Upper lobe of right lung (tissue), 1 donor: Measurements from ENCODE around the gene GBP4. TPM values are rescaled to one million over a fixed set of nuclear protein-coding genes. Genes with fewer than 3 reads are reported as not detected.

Experiments
- ATAC-seq: fragments of 200-7000 bp; cut with Tn5 transposase; one replicate; pipeline ENCODE4 v1.9.1; 2020; ENCODE audit warnings: mild to moderate bottlenecking, moderate library complexity
- DNase-seq: peaks from one replicate; pipeline ENCODE4 v3.0.0-alpha.2; 2020
- H3K27ac ChIP-seq: fragments of 200-600 bp; one replicate; pipeline ENCODE4 v1.8.0; 2022
- H3K27me3 ChIP-seq: fragments of 200-600 bp; one replicate; pipeline ENCODE4 v1.8.0; 2022; ENCODE audit warnings: mild to moderate bottlenecking
- H3K36me3 ChIP-seq: fragments of 200-600 bp; one replicate; pipeline ENCODE4 v1.8.0; 2022
- H3K4me1 ChIP-seq: fragments of 200-600 bp; one replicate; pipeline ENCODE4 v1.8.0; 2022
- H3K4me3 ChIP-seq: fragments of 200-600 bp; one replicate; pipeline ENCODE4 v1.8.0; 2022; ENCODE audit warnings: mild to moderate bottlenecking
- H3K9me3 ChIP-seq: fragments of 200-600 bp; one replicate; pipeline ENCODE4 v1.8.0; 2022
- CTCF ChIP-seq: fragments of 200-600 bp; IDR thresholded peaks from one replicate; pipeline ENCODE4 v1.8.0; 2022; ENCODE audit warnings: antibody characterized with exemption
- intact Hi-C: fragments of 100-400 bp; cut with DNase I; formaldehyde crosslinking; loops from one replicate; pipeline ENCODE4 v1.11.0; 2022
- total RNA-seq: library from RNA; stranded (reverse); fragmentation: NEBNext Ultra II Directional; extraction: Animal tissue kit (Norgen Biotek cat#: 25700); gene quantifications from one replicate; pipeline ENCODE4 v1.2.1, GENCODE V29; 2021
- donor health status: DM: no; HTN: yes; CAD: no; lungs with severe emphysema.

GBP4 gene
- total RNA-seq, 1 donor from 2014 or later, result 32.9 TPM

- H3K36me3 ChIP-seq, result no peaks in the 10 kb centered on the region
- no peaks in the 10 kb centered on the region for H3K9me3 ChIP-seq
- H3K27ac ChIP-seq, result no peak overlapping the region
- no peaks in the 10 kb centered on the region for H3K4me1 ChIP-seq
- intact Hi-C loops, result no loop called here
- DNase-seq (no peak), ATAC-seq (no peak)
- no peak for TF ChIP-seq CTCF
- no peaks in the 10 kb centered on the region for H3K27me3 ChIP-seq
- no peak overlapping the region for H3K4me3 ChIP-seq
These were observed 21.8 kb downstream of the GBP4 start for GRCh38 chr1:89176971-89177370.

- no peaks in the 10 kb centered on the region for H3K4me1 ChIP-seq
- no peak within 1 kb of the TSS for H3K27ac ChIP-seq
- H3K36me3 ChIP-seq, result no peaks in the 10 kb centered on the region
- no peaks in the 10 kb centered on the region for H3K9me3 ChIP-seq
- no peak for TF ChIP-seq CTCF
- DNase-seq, result no peak
- ATAC-seq, result no peak
- H3K4me3 ChIP-seq, result no peak within 1 kb of the TSS
- intact Hi-C loops, result no loop called here
- no peaks in the 10 kb centered on the region for H3K27me3 ChIP-seq
These were observed 23.0 kb downstream of the GBP4 start, which contains the start of gene GBP7 for GRCh38 chr1:89175601-89176256. GBP7 (minus strand) TSS chr1:89176003; CDS start chr1:89171935, 4,068 bp downstream.

DNA sequence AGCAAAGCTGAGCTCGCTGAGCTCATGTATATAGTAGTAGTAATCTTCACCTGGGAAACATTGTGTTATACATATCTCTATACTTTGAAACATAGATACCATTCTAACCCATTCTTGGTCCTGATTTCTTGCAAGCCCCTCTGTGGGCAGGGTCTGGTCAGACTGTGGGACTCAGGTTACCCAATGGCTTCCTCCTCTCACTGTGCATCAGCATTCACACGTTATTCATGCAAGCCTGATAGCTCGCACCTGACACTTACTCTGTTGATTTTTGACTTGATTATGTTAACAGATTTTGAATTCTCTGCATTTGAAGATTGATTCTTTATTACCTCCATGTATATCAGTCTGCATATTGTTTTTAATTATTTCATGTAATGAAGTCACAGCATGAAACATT is 24.3 kb downstream of the GBP4 start:
- H3K27me3 ChIP-seq, result no peaks in the 10 kb centered on the region
- DNase-seq (no peak), ATAC-seq (no peak)
- TF ChIP-seq CTCF, result no peak
- H3K4me1 ChIP-seq, result no peaks in the 10 kb centered on the region
- no peaks in the 10 kb centered on the region for H3K36me3 ChIP-seq
- no peak overlapping the region for H3K4me3 ChIP-seq
- intact Hi-C loops, result no loop called here
- H3K9me3 ChIP-seq, result no peaks in the 10 kb centered on the region
- no peak overlapping the region for H3K27ac ChIP-seq

DNA sequence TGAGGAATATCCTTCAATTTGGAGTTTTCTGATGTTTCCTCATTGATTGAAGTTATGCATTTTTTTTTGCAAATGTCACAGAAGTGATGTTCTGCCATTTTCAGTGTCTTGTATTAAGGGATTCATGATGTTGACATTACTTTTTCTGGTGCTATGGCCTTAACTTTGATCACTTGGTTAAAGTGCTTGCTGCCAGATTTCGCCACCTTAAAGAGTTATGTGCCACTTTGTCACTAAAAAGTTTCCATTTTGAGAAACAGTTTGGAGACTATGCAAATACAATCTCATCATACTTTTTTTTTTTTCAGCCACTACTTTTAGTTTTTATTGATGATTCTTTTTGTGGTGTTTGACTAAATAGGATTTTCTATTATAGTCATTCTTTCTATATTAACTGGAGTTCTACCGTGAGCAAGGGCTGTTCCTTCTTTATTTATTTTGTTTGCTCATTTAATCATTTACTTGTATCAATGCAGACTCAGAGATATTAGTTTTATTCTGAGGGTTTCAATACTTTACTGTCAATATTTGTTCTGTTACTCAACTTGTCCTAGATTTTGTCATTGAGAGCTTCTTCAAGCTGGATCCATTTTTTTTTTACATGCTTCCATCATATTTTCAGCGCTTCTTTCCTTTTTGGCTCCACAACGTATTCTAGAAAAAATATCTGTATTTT is 26.1 kb downstream of the GBP4 start:
- intact Hi-C loops, result no loop called here
- no peak for ATAC-seq
- Histone ChIP-seq H3K27me3 (no peaks in the 10 kb centered on the region), H3K9me3 (no peaks in the 10 kb centered on the region), H3K27ac (no peak overlapping the region), H3K4me1 (no peaks in the 10 kb centered on the region), H3K4me3 (no peak overlapping the region), H3K36me3 (no peaks in the 10 kb centered on the region)
- no peak for TF ChIP-seq CTCF
- no peak for DNase-seq

GRCh38 chr1:89171067-89171438 is 27.7 kb downstream of the GBP4 start:
- no peak overlapping the region for H3K27ac ChIP-seq
- ATAC-seq (no peak), DNase-seq (no peak)
- no peaks in the 10 kb centered on the region for H3K27me3 ChIP-seq
- H3K36me3 ChIP-seq, result no peaks in the 10 kb centered on the region
- H3K4me3 ChIP-seq, result no peak overlapping the region
- no peaks in the 10 kb centered on the region for H3K9me3 ChIP-seq
- no peaks in the 10 kb centered on the region for H3K4me1 ChIP-seq
- intact Hi-C loops, result no loop called here
- no peak for TF ChIP-seq CTCF
